Activated T-helper 1 cell treated with anti-CD3 and anti-CD28 coated beads, Interleukin-12 subunit alpha, Interleukin-12 subunit beta, Interleukin-2, Interleukin-4 antibody, amounts not matched to agents 30 ng/mL and 10 ng/mL and 1 ng/mL, durations not matched to agents 14 hours and 24 hours and 36 hours (primary cell): ENCODE data around the gene CA9. TPM values are rescaled to one million over a fixed set of nuclear protein-coding genes. Genes with fewer than 3 reads are reported as not detected.
"Not testable (repeated sequence)": the region's sequence is repeated elsewhere in the genome, so short reads cannot be mapped to it uniquely, and the experiment has no call there.

Source experiments
- DNase-seq: peaks from one replicate; pipeline ENCODE4 v3.0.0; 2021; ENCODE audit warnings: low spot score
- H3K27ac Mint-ChIP-seq: one replicate; pipeline ENCODE4 v1.8.0; 2021; ENCODE audit warnings: mild to moderate bottlenecking, mixed read lengths
- H3K27me3 Mint-ChIP-seq: one replicate; pipeline ENCODE4 v1.8.0; 2022; ENCODE audit warnings: mild to moderate bottlenecking, moderate library complexity, mixed read lengths; ENCODE audit not compliant: insufficient read depth
- H3K36me3 Mint-ChIP-seq: one replicate; pipeline ENCODE4 v1.8.0; 2021; ENCODE audit warnings: low read depth, mixed read lengths
- H3K4me1 Mint-ChIP-seq: one replicate; pipeline ENCODE4 v1.8.0; 2021; ENCODE audit warnings: low read depth, mixed read lengths
- H3K4me3 Mint-ChIP-seq: one replicate; pipeline ENCODE4 v1.8.0; 2021; ENCODE audit warnings: mild to moderate bottlenecking, moderate library complexity, mixed read lengths
- H3K9me3 Mint-ChIP-seq: one replicate; pipeline ENCODE4 v1.8.0; 2021; ENCODE audit warnings: mixed read lengths
- intact Hi-C: fragments of 100-400 bp; cut with micrococcal nuclease; formaldehyde crosslinking; loops from one replicate; pipeline ENCODE4 v1.15.1; 2024
- total RNA-seq: library from RNA; stranded (reverse); gene quantifications from 2 replicates; pipeline ENCODE4 v1.2.3, GENCODE V29; 2022

Gene CA9
- total RNA-seq, result 0.44 TPM in 1 of 2 replicates, not detected in the other

- Mint-ChIP-seq H3K36me3 (no peaks in the 10 kb centered on the region), H3K4me3 (no peak within 1 kb of the TSS), H3K4me1 (peaks cover 5% of the 10 kb centered on the region), H3K27me3 (peaks cover 26% of the 10 kb centered on the region), H3K9me3 (no peaks in the 10 kb centered on the region), H3K27ac (no peak within 1 kb of the TSS)
- intact Hi-C loops, result no loop called here
- DNase-seq, result no peak
Measured at GRCh38 chr9:35673132-35674024, at the start of gene CA9. TSS of gene CA9 (plus strand) at chr9:35673928. CDS start at chr9:35673960, 32 bp downstream.

DNA sequence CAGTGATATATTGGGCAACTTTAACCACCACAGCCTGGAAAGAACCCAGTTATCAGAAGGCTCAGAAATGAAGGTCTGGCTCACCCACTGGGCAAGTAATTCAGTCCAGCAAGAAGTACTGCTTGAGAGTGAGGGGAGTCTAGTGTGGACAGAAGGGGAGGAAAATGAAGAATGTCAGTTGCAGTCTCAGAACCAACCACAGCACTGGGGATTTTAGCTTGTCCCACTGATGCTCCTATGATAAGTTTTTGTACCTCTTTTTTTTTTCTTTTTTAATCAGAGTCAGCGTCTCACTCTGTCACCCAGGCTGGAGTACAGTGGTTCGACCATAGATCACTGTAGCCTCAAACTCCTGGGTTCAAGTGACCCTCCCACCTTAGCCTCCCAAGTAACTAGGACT, 46.2 kb upstream of the CA9 start:
- no peak for DNase-seq
- H3K4me3 Mint-ChIP-seq, result no peak overlapping the region
- no peaks in the 10 kb centered on the region for H3K9me3 Mint-ChIP-seq
- H3K27ac Mint-ChIP-seq, result peak overlapping the region; percentile 16
- peaks cover 12% of the 10 kb centered on the region for H3K4me1 Mint-ChIP-seq
- no peaks in the 10 kb centered on the region for H3K36me3 Mint-ChIP-seq
- H3K27me3 Mint-ChIP-seq, result no peaks in the 10 kb centered on the region
- intact Hi-C loops, result no loop called here

DNA sequence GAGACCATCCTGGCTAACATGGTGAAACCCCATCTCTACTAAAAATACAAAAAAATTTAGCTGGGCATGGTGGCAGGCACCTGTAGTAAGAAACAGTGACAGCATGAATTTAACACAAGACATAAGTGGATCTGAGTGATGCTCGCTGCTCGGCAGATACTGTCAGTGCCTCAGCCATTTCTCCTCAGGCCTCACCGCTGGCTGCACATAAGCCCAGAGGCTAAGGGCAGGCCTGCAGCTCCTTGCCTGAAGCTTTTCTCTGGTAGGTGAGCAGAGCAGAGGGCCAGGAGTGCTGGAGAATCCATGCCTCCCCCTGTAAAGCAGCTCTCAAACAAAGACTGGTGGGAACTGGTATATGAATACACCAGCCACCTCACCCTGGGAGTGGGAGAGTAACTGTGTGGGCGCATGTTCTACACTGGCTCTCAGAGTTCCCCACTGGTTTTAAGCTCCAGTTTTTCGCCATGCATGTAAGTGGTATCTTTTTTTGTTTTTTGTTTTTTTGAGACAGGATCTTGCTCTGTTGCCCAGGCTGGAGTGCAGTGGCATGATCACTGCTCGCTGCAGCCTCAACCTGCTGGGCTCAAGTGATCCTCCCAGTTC, 45.2 kb upstream of the CA9 start:
- no peak overlapping the region for H3K27ac Mint-ChIP-seq
- H3K36me3 Mint-ChIP-seq, result no peaks in the 10 kb centered on the region
- intact Hi-C loops, result no loop called here
- no peak for DNase-seq
- no peaks in the 10 kb centered on the region for H3K27me3 Mint-ChIP-seq
- H3K4me3 Mint-ChIP-seq, result no peak overlapping the region
- H3K9me3 Mint-ChIP-seq, result no peaks in the 10 kb centered on the region
- H3K4me1 Mint-ChIP-seq, result peaks cover 12% of the 10 kb centered on the region

DNA sequence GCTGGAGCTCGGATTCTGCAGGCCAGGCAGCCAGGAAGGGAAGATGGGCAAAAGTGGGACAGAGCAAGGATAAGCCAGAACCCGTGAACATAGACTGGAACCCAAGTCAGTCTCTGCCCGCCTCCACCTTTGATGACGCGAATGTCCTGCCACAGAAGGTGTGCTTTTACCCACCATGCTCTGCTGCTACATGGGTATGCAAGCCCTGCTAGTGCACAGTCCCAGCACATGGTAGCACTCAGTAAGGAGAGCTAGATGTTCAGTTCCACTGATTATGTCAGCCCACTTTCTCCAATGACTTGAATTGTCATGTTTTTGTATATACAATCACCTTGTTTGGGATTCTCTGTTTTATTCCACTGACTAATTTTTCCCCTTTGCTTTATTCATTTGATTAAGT, 44.1 kb upstream of the CA9 start:
- H3K36me3 Mint-ChIP-seq, result no peaks in the 10 kb centered on the region

GRCh38 chr9:35635730-35636129, 38.0 kb upstream of the CA9 start:
- intact Hi-C loops, result loop anchor here (1.0 kb wide), 1 partner anchor 16 kb away; no protein-coding TSS in a partner anchor
- Mint-ChIP-seq H3K4me3 (no peak overlapping the region), H3K36me3 (peaks cover 12% of the 10 kb centered on the region), H3K27me3 (no peaks in the 10 kb centered on the region), H3K27ac (peak overlapping the region; percentile 80), H3K9me3 (peaks cover 6% of the 10 kb centered on the region), H3K4me1 (peaks cover 56% of the 10 kb centered on the region)
- DNase-seq, result no peak

More for the DNA sequence above, 44.1 kb upstream of the CA9 start:
- Mint-ChIP-seq H3K9me3 (no peaks in the 10 kb centered on the region), H3K27ac (no peak overlapping the region), H3K27me3 (no peaks in the 10 kb centered on the region), H3K4me3 (no peak overlapping the region), H3K4me1 (peaks cover 14% of the 10 kb centered on the region)
- no peak for DNase-seq
- intact Hi-C loops, result no loop called here

DNA sequence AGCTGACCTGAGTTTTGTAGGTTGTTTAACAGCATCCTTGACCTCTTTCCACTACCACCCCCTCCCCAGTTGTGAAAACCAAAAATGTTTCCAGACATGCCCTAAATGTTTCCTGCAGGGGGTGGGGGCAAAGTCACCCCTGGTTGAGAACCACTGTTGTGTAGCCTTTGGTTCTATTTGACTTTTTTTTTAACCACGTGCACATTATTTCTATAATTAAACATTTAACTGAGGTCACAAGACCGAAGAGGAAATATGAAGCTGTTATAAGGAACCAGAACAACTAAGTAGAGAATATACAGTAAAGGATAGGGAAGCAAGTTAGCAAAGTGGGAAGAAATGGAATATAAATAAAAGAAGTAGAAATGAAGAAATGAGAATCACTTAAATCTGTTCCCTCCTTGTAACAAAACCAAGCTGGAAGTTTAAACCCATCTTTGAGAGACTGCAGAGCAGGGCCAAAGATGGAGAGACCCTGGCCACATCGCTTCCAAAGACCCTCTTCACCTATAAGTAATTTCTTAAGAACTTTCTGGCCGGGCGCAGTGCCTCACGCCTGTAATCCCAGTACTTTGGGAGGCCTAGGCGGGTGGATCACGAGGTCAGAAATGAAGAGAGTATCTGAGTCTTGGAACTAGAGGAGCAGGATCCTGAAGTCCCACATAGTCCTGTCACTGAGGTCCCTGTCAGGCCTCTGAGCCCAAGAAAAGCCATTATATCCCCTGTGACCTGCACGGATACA, 37.4 kb upstream of the CA9 start:
- peak overlapping the region; percentile 80 for H3K27ac Mint-ChIP-seq
- intact Hi-C loops, result loop anchor here (1.0 kb wide), 1 partner anchor 17 kb away; no protein-coding TSS in a partner anchor
- peaks cover 18% of the 10 kb centered on the region for H3K36me3 Mint-ChIP-seq
- peaks cover 60% of the 10 kb centered on the region for H3K4me1 Mint-ChIP-seq
- DNase-seq, result no peak
- H3K9me3 Mint-ChIP-seq, result peaks cover 6% of the 10 kb centered on the region
- no peak overlapping the region for H3K4me3 Mint-ChIP-seq
- no peaks in the 10 kb centered on the region for H3K27me3 Mint-ChIP-seq

- H3K27me3 Mint-ChIP-seq, result not testable (repeated sequence)
Measured at GRCh38 chr9:35636877-35637246, 36.9 kb upstream of the CA9 start.

GRCh38 chr9:35637427-35637955, 36.2 kb upstream of the CA9 start:
- H3K4me3 Mint-ChIP-seq, DNase-seq, H3K27me3 Mint-ChIP-seq, intact Hi-C loops, H3K9me3 Mint-ChIP-seq: not testable (repeated sequence)
- Mint-ChIP-seq H3K27ac (peak overlapping the region; percentile 72), H3K4me1 (peaks cover 66% of the 10 kb centered on the region), H3K36me3 (peaks cover 22% of the 10 kb centered on the region)

More at GRCh38 chr9:35636877-35637246, 36.9 kb upstream of the CA9 start:
- not testable (repeated sequence) for H3K9me3 Mint-ChIP-seq, H3K4me3 Mint-ChIP-seq, DNase-seq
- H3K36me3 Mint-ChIP-seq, result peaks cover 22% of the 10 kb centered on the region
- intact Hi-C loops, result loop anchor here (1.0 kb wide), 1 partner anchor 18 kb away; no protein-coding TSS in a partner anchor
- H3K4me1 Mint-ChIP-seq, result peaks cover 66% of the 10 kb centered on the region
- peak overlapping the region; percentile 18 for H3K27ac Mint-ChIP-seq

DNA sequence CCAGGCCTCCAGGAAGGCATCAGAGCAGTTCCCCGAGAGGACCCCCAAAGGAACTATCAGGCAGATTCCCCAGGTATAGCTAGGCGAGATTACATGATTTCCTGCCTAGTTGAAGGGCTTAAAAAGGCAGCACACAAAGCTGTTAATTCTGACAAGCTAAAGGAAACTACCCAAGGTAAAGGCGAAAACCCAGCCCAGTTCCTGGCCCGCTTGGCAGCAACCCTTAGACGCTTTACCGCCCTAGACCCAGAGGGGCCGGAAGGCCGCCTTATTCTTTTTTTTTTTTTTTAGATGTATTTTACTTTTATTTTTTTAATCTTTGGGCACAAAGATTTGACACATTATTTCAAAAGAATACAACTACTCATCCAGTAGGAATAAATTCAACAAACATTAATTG, 35.0 kb upstream of the CA9 start:
- H3K4me1 Mint-ChIP-seq, result peaks cover 66% of the 10 kb centered on the region
- not testable (repeated sequence) for DNase-seq, H3K4me3 Mint-ChIP-seq

GRCh38 chr9:35639225-35639624, 34.5 kb upstream of the CA9 start:
- not testable (repeated sequence) for H3K9me3 Mint-ChIP-seq, DNase-seq, H3K27me3 Mint-ChIP-seq
- intact Hi-C loops, result loop anchor here (1.0 kb wide), 1 partner anchor 8 kb away; no protein-coding TSS in a partner anchor
- peaks cover 66% of the 10 kb centered on the region for H3K4me1 Mint-ChIP-seq
- H3K36me3 Mint-ChIP-seq, result peaks cover 29% of the 10 kb centered on the region
- H3K27ac Mint-ChIP-seq, result peak overlapping the region; percentile 88
- H3K4me3 Mint-ChIP-seq, result peak overlapping the region; percentile 52

More for the DNA sequence above, 35.0 kb upstream of the CA9 start:
- Mint-ChIP-seq H3K27ac (peak overlapping the region; percentile 53), H3K36me3 (peaks cover 28% of the 10 kb centered on the region)
- H3K27me3 Mint-ChIP-seq, H3K9me3 Mint-ChIP-seq: not testable (repeated sequence)
- intact Hi-C loops, result loop anchor here (1.0 kb wide), 1 partner anchor 9 kb away; no protein-coding TSS in a partner anchor

DNA sequence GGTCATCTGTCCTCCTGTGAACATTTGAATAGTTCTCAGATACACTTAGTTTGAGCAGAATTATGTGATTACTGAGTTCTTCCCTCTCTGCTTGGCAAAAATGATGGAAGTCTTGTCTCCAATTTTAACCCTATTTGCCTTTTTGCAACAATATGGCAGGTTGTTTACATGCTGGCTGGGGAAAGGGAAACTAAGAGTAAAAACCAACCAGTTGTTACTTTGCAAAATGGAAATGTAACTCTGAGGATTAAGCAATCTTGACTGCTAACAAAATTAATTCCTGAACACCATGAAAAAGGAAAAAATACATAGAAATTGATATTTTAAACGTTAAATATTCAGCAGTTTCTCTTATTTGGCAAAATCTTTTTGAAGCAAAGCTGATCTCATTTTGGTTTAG, 34.1 kb upstream of the CA9 start:
- intact Hi-C loops, result loop anchor here (1.0 kb wide), 1 partner anchor 8 kb away; no protein-coding TSS in a partner anchor
- H3K27me3 Mint-ChIP-seq, result no peaks in the 10 kb centered on the region
- H3K4me3 Mint-ChIP-seq, result peak overlapping the region; percentile 52
- peaks cover 6% of the 10 kb centered on the region for H3K9me3 Mint-ChIP-seq
- peaks cover 68% of the 10 kb centered on the region for H3K4me1 Mint-ChIP-seq
- no peak for DNase-seq
- peak overlapping the region; percentile 88 for H3K27ac Mint-ChIP-seq
- H3K36me3 Mint-ChIP-seq, result peaks cover 33% of the 10 kb centered on the region

DNA sequence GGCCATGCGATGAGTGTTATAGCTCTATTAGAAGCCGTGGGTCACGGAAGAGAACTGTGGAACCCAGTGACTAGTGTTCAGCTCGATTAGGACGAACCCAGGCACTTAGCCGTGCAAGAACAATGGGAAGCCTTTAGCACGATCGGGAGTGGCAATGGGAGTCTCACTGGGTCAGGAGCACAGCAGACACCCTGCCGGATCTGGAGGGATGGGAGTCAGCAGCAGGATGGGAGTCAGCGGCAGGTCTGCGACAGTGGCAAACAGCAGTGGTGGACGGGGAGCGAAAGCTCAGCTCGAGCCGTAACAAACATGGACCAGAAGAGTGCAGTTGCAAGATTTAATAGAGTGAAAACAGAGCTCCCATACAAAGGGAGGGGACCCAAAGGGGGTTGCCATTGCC, 33.3 kb upstream of the CA9 start:
- DNase-seq, intact Hi-C loops, H3K9me3 Mint-ChIP-seq, H3K27ac Mint-ChIP-seq, H3K27me3 Mint-ChIP-seq, H3K4me3 Mint-ChIP-seq: not testable (repeated sequence)
- peaks cover 33% of the 10 kb centered on the region for H3K36me3 Mint-ChIP-seq
- peaks cover 62% of the 10 kb centered on the region for H3K4me1 Mint-ChIP-seq
